Loucy (cell line): Measurements from ENCODE around the gene OR4C6.

Source experiments
- H2AFZ ChIP-seq: fragments of 200-600 bp; sonication (generic); 2 replicates; pipeline ENCODE4 v1.6.0; 2016; ENCODE audit warnings: antibody characterized with exemption, mild to moderate bottlenecking, low read length, moderate library complexity
- H3F3A ChIP-seq: fragments of 200-600 bp; 2 replicates; pipeline ENCODE4 v1.6.0; 2016; ENCODE audit warnings: antibody characterized with exemption, low read depth, mild to moderate bottlenecking
- H3K27me3 ChIP-seq: fragments of 200-600 bp; sonication (generic); 2 replicates; pipeline ENCODE4 v1.6.1; 2014; ENCODE audit warnings: low read length, mild to moderate bottlenecking; ENCODE audit not compliant: insufficient read depth, poor library complexity, severe bottlenecking
- H3K36me3 ChIP-seq: fragments of 200-600 bp; sonication (generic); 2 replicates; pipeline ENCODE4 v1.6.1; 2016; ENCODE audit warnings: low read length; ENCODE audit not compliant: insufficient read depth
- H3K4me1 ChIP-seq: fragments of 200-600 bp; sonication (generic); 2 replicates; pipeline ENCODE4 v1.5.1; 2014; ENCODE audit warnings: low read length, mild to moderate bottlenecking; ENCODE audit not compliant: insufficient read depth, poor library complexity, severe bottlenecking
- H3K4me2 ChIP-seq: fragments of 200-600 bp; sonication (generic); 2 replicates; pipeline ENCODE4 v1.6.0; 2014; ENCODE audit warnings: antibody characterized with exemption, low read length, low read depth, mild to moderate bottlenecking; ENCODE audit not compliant: poor library complexity, severe bottlenecking
- H3K4me3 ChIP-seq: fragments of 200-600 bp; sonication (generic); 2 replicates; pipeline ENCODE4 v1.5.1; 2014; ENCODE audit warnings: low read length, mild to moderate bottlenecking, mixed read lengths; ENCODE audit not compliant: poor library complexity, severe bottlenecking
- H3K79me2 ChIP-seq: fragments of 200-600 bp; sonication (generic); 2 replicates; pipeline ENCODE4 v1.6.1; 2014; ENCODE audit warnings: low read length; ENCODE audit not compliant: insufficient read depth
- H3K9ac ChIP-seq: fragments of 200-600 bp; sonication (generic); 2 replicates; pipeline ENCODE4 v1.6.0; 2014; ENCODE audit warnings: mild to moderate bottlenecking, low read depth, low read length, moderate library complexity; ENCODE audit not compliant: poor library complexity, severe bottlenecking
- H3K9me2 ChIP-seq: fragments of 200-600 bp; sonication (generic); replicated peaks from 2 replicates; pipeline ENCODE4 v1.6.1; 2016; ENCODE audit warnings: low read depth, low read length, mixed read lengths
- H3K9me3 ChIP-seq: fragments of 200-600 bp; sonication (generic); 2 replicates; pipeline ENCODE4 v1.6.1; 2014; ENCODE audit warnings: mild to moderate bottlenecking, antibody characterized with exemption, low read length, low read depth; ENCODE audit not compliant: insufficient read depth
- H4K20me1 ChIP-seq: fragments of 200-600 bp; sonication (generic); 2 replicates; pipeline ENCODE4 v1.6.0; 2014; ENCODE audit warnings: antibody characterized with exemption, low read length, mild to moderate bottlenecking; ENCODE audit not compliant: insufficient read depth, poor library complexity, severe bottlenecking
- CTCF ChIP-seq: fragments of 200-600 bp; sonication (generic); conservative IDR thresholded peaks from 2 replicates; pipeline ENCODE4 v1.5.1; 2014; ENCODE audit warnings: mild to moderate bottlenecking, antibody characterized with exemption, low read length
- EZH2phosphoT487 ChIP-seq: fragments of 200-600 bp; IDR thresholded peaks from 2 replicates; pipeline ENCODE4 v1.6.1; 2018; ENCODE audit warnings: antibody characterized with exemption, mild to moderate bottlenecking, moderate library complexity, borderline replicate concordance

Gene OR4C6

GRCh38 chr11:55658031-55658573, 3.9 kb upstream of the OR4C6 start:
- Histone ChIP-seq H3K9ac (no peak overlapping the region), H2AFZ (no peak overlapping the region), H3K36me3 (no peaks in the 10 kb centered on the region), H3K4me2 (no peak overlapping the region), H3F3A (no peaks in the 10 kb centered on the region), H4K20me1 (no peaks in the 10 kb centered on the region), H3K9me3 (no peaks in the 10 kb centered on the region), H3K27me3 (no peaks in the 10 kb centered on the region), H3K79me2 (no peaks in the 10 kb centered on the region), H3K4me3 (no peak overlapping the region), H3K9me2 (no peaks in the 10 kb centered on the region), H3K4me1 (no peaks in the 10 kb centered on the region)
- no peak for TF ChIP-seq EZH2phosphoT487
- TF ChIP-seq CTCF = no peak

GRCh38 chr11:55658608-55659007, 3.4 kb upstream of the OR4C6 start:
- Histone ChIP-seq H3K4me3 (no peak overlapping the region), H3F3A (no peaks in the 10 kb centered on the region), H4K20me1 (no peaks in the 10 kb centered on the region), H3K9me3 (no peaks in the 10 kb centered on the region), H3K4me2 (no peak overlapping the region), H3K4me1 (no peaks in the 10 kb centered on the region), H3K36me3 (no peaks in the 10 kb centered on the region), H3K79me2 (no peaks in the 10 kb centered on the region), H3K27me3 (no peaks in the 10 kb centered on the region), H2AFZ (no peak overlapping the region), H3K9me2 (no peaks in the 10 kb centered on the region), H3K9ac (no peak overlapping the region)
- TF ChIP-seq EZH2phosphoT487 (no peak), CTCF (no peak)

- no peaks in the 10 kb centered on the region for H4K20me1 ChIP-seq
- no peak overlapping the region for H3K9ac ChIP-seq
- H3K9me2 ChIP-seq = no peaks in the 10 kb centered on the region
- no peak for TF ChIP-seq EZH2phosphoT487
- TF ChIP-seq CTCF = no peak
- no peaks in the 10 kb centered on the region for H3K4me1 ChIP-seq
- no peak overlapping the region for H2AFZ ChIP-seq
- H3K27me3 ChIP-seq = no peaks in the 10 kb centered on the region
- no peak overlapping the region for H3K4me2 ChIP-seq
- no peaks in the 10 kb centered on the region for H3K9me3 ChIP-seq
- no peak overlapping the region for H3K4me3 ChIP-seq
- H3K36me3 ChIP-seq = no peaks in the 10 kb centered on the region
- H3K79me2 ChIP-seq = no peaks in the 10 kb centered on the region
- no peaks in the 10 kb centered on the region for H3F3A ChIP-seq
Measured at GRCh38 chr11:55669376-55669775, 7.4 kb downstream of the OR4C6 start.
